IMR-90 (cell line): Measurements from ENCODE around the gene NAV1. TPM values are rescaled to one million over a fixed set of nuclear protein-coding genes. Genes with fewer than 3 reads are reported as not detected.

Experiments
- ATAC-seq: fragments of 200-7000 bp; cut with Tn5 transposase; 2 replicates; pipeline ENCODE4 v1.9.1; 2020; ENCODE audit warnings: low read depth, mild to moderate bottlenecking, moderate library complexity
- BruUV-seq: library from RNA; stranded (reverse); fragments of 400-500 nt; replicated peaks from 2 replicates; lab custom pipeline; 2021; lab: Mats Ljungman, UMichigan
- CTCF ChIA-PET: fragments of 300-600 bp; formaldehyde crosslinking; extraction: SDS; loops from one replicate; lab custom pipeline; 2021; ENCODE audit warnings: antibody characterized with exemption; lab: Yijun Ruan, JAX
- POLR2A ChIA-PET: fragments of 300-600 bp; sonication (Branson Sonifier 250); formaldehyde crosslinking; loops from one replicate; lab custom pipeline; 2022; ENCODE audit warnings: antibody characterized with exemption; ENCODE audit not compliant: unreplicated experiment; lab: Charles Lee
- DNase-seq: peaks from one replicate; pipeline ENCODE4 v3.0.0; 2013
- H2AFZ ChIP-seq: replicated peaks from 2 replicates; pipeline ENCODE3; 2013; ENCODE audit warnings: low read length, mild to moderate bottlenecking; ENCODE audit not compliant: poor library complexity
- H2AK5ac ChIP-seq: 2 replicates; pipeline ENCODE4 v1.6.1; 2013; ENCODE audit warnings: low read depth, low read length, inconsistent platforms
- H2AK9ac ChIP-seq: replicated peaks from 2 replicates; pipeline ENCODE3; 2013; ENCODE audit warnings: mild to moderate bottlenecking, low read depth, low read length, moderate library complexity; ENCODE audit not compliant: poor library complexity
- H2BK120ac ChIP-seq: 2 replicates; pipeline ENCODE4 v1.6.1; 2013; ENCODE audit warnings: low read depth, low read length, inconsistent platforms
- H2BK15ac ChIP-seq: 3 replicates; pipeline ENCODE4 v1.6.1; 2013; ENCODE audit warnings: low read depth, low read length, inconsistent platforms
- H2BK20ac ChIP-seq: 2 replicates; pipeline ENCODE4 v1.6.1; 2013; ENCODE audit warnings: low read depth, mild to moderate bottlenecking, inconsistent platforms, low read length, moderate library complexity
- H2BK5ac ChIP-seq: 2 replicates; pipeline ENCODE4 v1.6.1; 2013; ENCODE audit warnings: mild to moderate bottlenecking, low read depth, low read length, inconsistent platforms; ENCODE audit not compliant: poor library complexity, severe bottlenecking
- H3K14ac ChIP-seq: replicated peaks from 2 replicates; pipeline ENCODE4 v1.6.1; 2013; ENCODE audit warnings: low read depth, low read length, inconsistent platforms
- H3K18ac ChIP-seq: 2 replicates; pipeline ENCODE4 v1.6.1; 2013; ENCODE audit warnings: low read depth, low read length, control low read depth
- H3K23ac ChIP-seq: 2 replicates; pipeline ENCODE4 v1.6.1; 2013; ENCODE audit warnings: low read depth, low read length, inconsistent platforms
- H3K27ac ChIP-seq: 2 replicates; pipeline ENCODE4 v1.5.1; 2013; ENCODE audit warnings: mild to moderate bottlenecking, control low read depth, low read length; ENCODE audit not compliant: insufficient read depth
- H3K27me3 ChIP-seq: 2 replicates; pipeline ENCODE4 v1.6.1; 2013; ENCODE audit warnings: low read length; ENCODE audit not compliant: control insufficient read depth, insufficient read depth
- H3K36me3 ChIP-seq: 2 replicates; pipeline ENCODE4 v1.6.1; 2013; ENCODE audit warnings: low read length, mixed read lengths; ENCODE audit not compliant: control insufficient read depth, insufficient read depth
- H3K4ac ChIP-seq: 2 replicates; pipeline ENCODE4 v1.6.1; 2013; ENCODE audit warnings: low read depth, low read length, inconsistent platforms
- H3K4me1 ChIP-seq: 2 replicates; pipeline ENCODE4 v1.6.1; 2013; ENCODE audit warnings: low read length, mixed read lengths; ENCODE audit not compliant: control insufficient read depth, insufficient read depth
- H3K4me2 ChIP-seq: 2 replicates; pipeline ENCODE4 v1.6.1; 2013; ENCODE audit warnings: low read depth, mild to moderate bottlenecking, control low read depth, low read length, moderate library complexity
- H3K4me3 ChIP-seq: 2 replicates; pipeline ENCODE4 v1.5.1; 2013; ENCODE audit warnings: low read depth, mild to moderate bottlenecking, control low read depth, low read length, moderate library complexity; ENCODE audit not compliant: insufficient read depth
- H3K56ac ChIP-seq: 2 replicates; pipeline ENCODE4 v1.6.1; 2013; ENCODE audit warnings: low read length, inconsistent platforms; ENCODE audit not compliant: insufficient read depth; ENCODE audit errors: extremely low read depth
- H3K79me1 ChIP-seq, 2 experiments: 2 replicates each; pipeline ENCODE4 v1.6.1; 2013; ENCODE audit warnings: low read length in 2 of 2, inconsistent platforms in 1 of 2, low read depth in 1 of 2
- H3K9ac ChIP-seq: 2 replicates; pipeline ENCODE4 v1.6.1; 2013; ENCODE audit warnings: low read depth, low read length, control low read depth
- H3K9me1 ChIP-seq: 2 replicates; pipeline ENCODE4 v1.6.1; 2013; ENCODE audit warnings: low read length, inconsistent platforms; ENCODE audit not compliant: insufficient read depth
- H3K9me3 ChIP-seq: 2 replicates; pipeline ENCODE4 v1.6.1; 2013; ENCODE audit warnings: low read length; ENCODE audit not compliant: control insufficient read depth, insufficient read depth
- H4K20me1 ChIP-seq: 2 replicates; pipeline ENCODE4 v1.6.1; 2013; ENCODE audit warnings: low read length, inconsistent platforms; ENCODE audit not compliant: insufficient read depth
- H4K5ac ChIP-seq: 2 replicates; pipeline ENCODE4 v1.6.1; 2013; ENCODE audit warnings: mild to moderate bottlenecking, low read depth, low read length, control low read depth
- H4K8ac ChIP-seq, 2 experiments: 2 replicates each; pipeline ENCODE4 v1.6.1; 2013; ENCODE audit warnings: low read depth in 2 of 2, low read length in 2 of 2, control low read depth in 1 of 2, inconsistent platforms in 1 of 2
- H4K91ac ChIP-seq: 2 replicates; pipeline ENCODE4 v1.6.1; 2013; ENCODE audit warnings: low read depth, low read length, inconsistent platforms; ENCODE audit not compliant: insufficient read depth
- CEBPB ChIP-seq: IDR thresholded peaks from 2 replicates; pipeline ENCODE4 v1.6.1; 2012; ENCODE audit warnings: low read depth, low read length, improper control_type of control experiment
- CHD1 ChIP-seq: IDR thresholded peaks from 2 replicates; pipeline ENCODE4 v1.6.1; 2012; ENCODE audit warnings: low read depth, low read length, improper control_type of control experiment
- MAFK ChIP-seq: IDR thresholded peaks from 2 replicates; pipeline ENCODE4 v1.6.1; 2012; ENCODE audit warnings: low read depth, low read length, improper control_type of control experiment
- MAZ ChIP-seq: IDR thresholded peaks from 2 replicates; pipeline ENCODE4 v1.6.1; 2012; ENCODE audit warnings: low read depth, mild to moderate bottlenecking, low read length, improper control_type of control experiment, moderate library complexity, borderline replicate concordance
- NFE2L2 ChIP-seq: fragments of 150-350 bp; IDR thresholded peaks from 2 replicates; pipeline ENCODE4 v1.6.1; 2016; ENCODE audit warnings: low read depth, mild to moderate bottlenecking, low read length
- RCOR1 ChIP-seq: IDR thresholded peaks from 2 replicates; pipeline ENCODE4 v1.6.1; 2012; ENCODE audit warnings: mild to moderate bottlenecking, low read length, improper control_type of control experiment; ENCODE audit not compliant: insufficient replicate concordance
- SMC3 ChIP-seq: fragments of 150-350 bp; IDR thresholded peaks from 2 replicates; pipeline ENCODE4 v1.6.1; 2016; ENCODE audit warnings: low read depth, mild to moderate bottlenecking, antibody characterized with exemption, low read length, moderate library complexity
- WGBS, 2 experiments: methylation state at CpG; one replicate each; pipeline versions ENCODE4 v1.1.5 to v1.1.7; 2013; ENCODE audit warnings: missing lambda C conversion rate in 2 of 2; ENCODE audit not compliant: insufficient read length in 1 of 2; ENCODE audit errors: extremely low coverage in 2 of 2; 5-methylcytosine and 5-hydroxymethylcytosine counted together
- dilution Hi-C: fragments of 300-500 bp; cut with HindIII; formaldehyde crosslinking; loops from one replicate; pipeline ENCODE4 v1.14.3; 2018; ENCODE audit warnings: low sequenced_read_pairs; ENCODE audit not compliant: unreplicated experiment
- in situ Hi-C: fragments of 300-500 bp; cut with MboI; formaldehyde crosslinking; loops from 3 replicates; pipeline ENCODE4 v1.14.3; 2019; ENCODE audit warnings: low sequenced_read_pairs, inconsistent platforms, mixed read lengths
- intact Hi-C: fragments of 100-400 bp; cut with micrococcal nuclease; formaldehyde crosslinking; loops from 2 replicates; pipeline ENCODE4 v1.10.0; 2022
- polyA plus RNA-seq, 3 experiments: library from polyadenylated mRNA; depleted of rRNA; stranded (reverse); fragments of >200 nt; gene quantifications; 2 replicates each; pipeline ENCODE4 v1.2.3, GENCODE V29; 2012; ENCODE audit warnings: low replicate concordance in 1 of 3
- total RNA-seq: library from RNA; depleted of rRNA; stranded (reverse); fragments of >200 nt; gene quantifications from 2 replicates; pipeline ENCODE4 v1.2.3, GENCODE V29; 2012

The NAV1 gene
- total and polyA plus RNA-seq, 2 of the 4 experiments (the other 2 are of a cell fraction), result 14.0 to 23.1 TPM

DNA sequence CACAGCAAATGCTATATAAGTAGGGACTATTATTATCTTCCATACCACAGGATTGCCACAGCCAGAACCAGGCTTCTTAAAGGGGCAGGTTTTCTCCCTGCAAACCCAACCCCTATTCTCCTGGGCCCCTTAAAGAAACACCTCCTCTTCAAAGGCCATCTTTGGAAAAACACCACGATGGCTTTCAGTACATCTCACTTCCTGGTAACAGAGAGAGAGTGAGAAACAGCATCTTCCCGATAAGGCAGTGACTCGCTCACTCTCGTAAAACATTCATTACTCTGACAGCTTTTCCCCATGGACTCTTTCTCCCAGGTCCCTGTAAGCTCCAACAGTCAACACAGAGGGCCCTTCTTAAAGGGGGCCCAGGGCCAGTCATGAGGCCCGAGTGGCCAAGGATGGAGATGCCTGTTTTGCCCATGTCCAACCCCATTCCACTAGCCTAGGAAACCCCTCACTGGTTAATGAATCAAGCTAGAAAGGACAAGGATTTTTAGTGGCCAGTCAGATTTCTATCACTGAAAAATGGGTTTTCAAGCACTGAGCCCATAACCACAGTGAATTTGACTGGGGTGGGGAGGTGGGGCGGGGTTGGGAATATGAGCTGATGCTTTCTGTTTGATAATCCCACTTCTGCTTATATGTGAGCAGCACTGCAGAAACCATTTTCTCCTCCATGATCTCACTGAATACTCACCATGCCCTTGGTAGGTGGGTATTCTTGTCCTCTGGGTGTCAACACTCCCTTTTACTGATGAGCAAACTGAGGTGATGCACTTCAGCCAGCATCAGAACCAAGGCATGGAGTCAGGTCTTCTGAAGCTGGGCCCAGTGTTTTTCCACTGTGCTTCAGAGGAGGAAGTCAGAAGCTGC is 3.6 kb upstream of the NAV1 start:
- peak overlapping the region; percentile 77 for H3K14ac ChIP-seq
- H2BK5ac ChIP-seq, result peak overlapping the region; percentile 74
- peak; percentile 68 for DNase-seq
- peak overlapping the region; percentile 78 for H4K5ac ChIP-seq
- peaks cover 25% of the 10 kb centered on the region for H3K9me1 ChIP-seq
- no peak overlapping the region for H3K4me3 ChIP-seq
- H2BK120ac ChIP-seq, result peak overlapping the region; percentile 75
- peaks cover 2 to 46% of the 10 kb centered on the region in 2 experiments; a peak in 2 of 4 replicates for H3K79me1 ChIP-seq
- no CpG with 5 or more reads among the region's 6 CpGs for WGBS, 2 experiments
- ChIA-PET CTCF (interaction anchor here (1.1 to 2.0 kb wide), 3 partner anchors 16 to 174 kb away, joined by 4 read pairs; no protein-coding TSS in a partner anchor), POLR2A (interaction anchor here (1.1 kb wide), 1 partner anchor 101 kb away, joined by 3 read pairs; no protein-coding TSS in a partner anchor)
- peak overlapping the region; percentile 44 for H3K27ac ChIP-seq
- intact Hi-C loops, result loop anchor here (2.0 to 10.0 kb wide), 2 partner anchors 342 to 440 kb away; no protein-coding TSS in a partner anchor
- no peak overlapping the region for H3K56ac ChIP-seq
- no peaks in the 10 kb centered on the region for H4K20me1 ChIP-seq
- H3K4me2 ChIP-seq, result peak overlapping the region; percentile 11; the same call in 1 of the 2 replicates
- H3K9me3 ChIP-seq, result no peaks in the 10 kb centered on the region
- peak overlapping the region; percentile 84 for H3K4ac ChIP-seq
- H3K18ac ChIP-seq, result peak overlapping the region; percentile 47
- H2BK20ac ChIP-seq, result peak overlapping the region; percentile 81
- no peak overlapping the region for H3K9ac ChIP-seq
- TF ChIP-seq CHD1, result no peak
- no peak for TF ChIP-seq SMC3
- TF ChIP-seq MAFK, result 0 out of 2 replicates have a peak, but pooled peaks have one; percentile 1
- 0 out of 2 replicates have a peak, but pooled peaks have one; percentile 20 for TF ChIP-seq MAZ
- TF ChIP-seq RCOR1, result no peak
- TF ChIP-seq NFE2L2, result no peak
- TF ChIP-seq CEBPB, result 0 out of 2 replicates have a peak, but pooled peaks have one; percentile 6
- peak overlapping the region; percentile 79 for H2AFZ ChIP-seq
- H3K23ac ChIP-seq, result peak overlapping the region; percentile 63
- H3K36me3 ChIP-seq, result no peaks in the 10 kb centered on the region
- H4K8ac ChIP-seq, result peak overlapping the region; percentile 9 to 78
- H2AK9ac ChIP-seq, result peak overlapping the region; percentile 85
- no TSS peak for BruUV-seq
- peak overlapping the region; percentile 67 for H4K91ac ChIP-seq
- H2BK15ac ChIP-seq, result peak overlapping the region; percentile 85
- dilution Hi-C loops, result no loop called here
- in situ Hi-C loops, result loop anchor here (25.0 kb wide), 2 partner anchors 427 to 602 kb away; partner anchors contain the start of genes ARL8A and TIMM17A
- no peaks in the 10 kb centered on the region for H3K27me3 ChIP-seq
- no peak for ATAC-seq
- H2AK5ac ChIP-seq, result peak overlapping the region; percentile 73; the same call in 1 of the 2 replicates
- peaks cover 27% of the 10 kb centered on the region for H3K4me1 ChIP-seq
